ENCODE measurements around the gene IL31RA. TPM values are rescaled to one million over a fixed set of nuclear protein-coding genes. Genes with fewer than 3 reads are reported as not detected.

Gene IL31RA
- total RNA-seq, 4 donors from 2014 or later, result 0.07 TPM; not detected in 3

GRCh38 chr5:55913466-55914413 lies 62.6 kb downstream of the IL31RA start:
- H3K9me3 ChIP-seq, result no peaks in the 10 kb centered on the region
- intact Hi-C loops (cut with DNase I; ENCODE audit: low total_unique reads), result no loop called here
- H3K4me3 ChIP-seq, result no peak overlapping the region
- no peaks in the 10 kb centered on the region for H3K4me1 ChIP-seq
- H3K27me3 ChIP-seq, result no peaks in the 10 kb centered on the region
- no peak for DNase-seq
- TF ChIP-seq CTCF (IDR thresholded peaks at IDR 0.05), result no peak
- no peak for TF ChIP-seq POLR2A (IDR thresholded peaks at IDR 0.05)
- H3K27ac ChIP-seq, result no peak overlapping the region
- H3K36me3 ChIP-seq, result no peaks in the 10 kb centered on the region

- intact Hi-C loops (cut with DNase I; ENCODE audit: low total_unique reads), result no loop called here
- DNase-seq, result no peak
- H3K27ac ChIP-seq, result no peak overlapping the region
Measured at GRCh38 chr5:55914971-55915370, 63.8 kb downstream of the IL31RA start.

GRCh38 chr5:55915783-55916182 lies 64.6 kb downstream of the IL31RA start:
- intact Hi-C loops (cut with DNase I; ENCODE audit: low total_unique reads), result no loop called here
- Histone ChIP-seq H3K4me3 (no peak overlapping the region), H3K9me3 (no peaks in the 10 kb centered on the region), H3K4me1 (no peaks in the 10 kb centered on the region), H3K36me3 (no peaks in the 10 kb centered on the region), H3K27ac (no peak overlapping the region), H3K27me3 (no peaks in the 10 kb centered on the region)
- TF ChIP-seq POLR2A (IDR thresholded peaks at IDR 0.05) (no peak), CTCF (IDR thresholded peaks at IDR 0.05) (no peak)
- DNase-seq, result no peak

More at GRCh38 chr5:55914971-55915370, 63.8 kb downstream of the IL31RA start:
- Histone ChIP-seq H3K4me3 (no peak overlapping the region), H3K36me3 (no peaks in the 10 kb centered on the region), H3K4me1 (no peaks in the 10 kb centered on the region), H3K27me3 (no peaks in the 10 kb centered on the region), H3K9me3 (no peaks in the 10 kb centered on the region)
- TF ChIP-seq CTCF (IDR thresholded peaks at IDR 0.05), result no peak
- no peak for TF ChIP-seq POLR2A (IDR thresholded peaks at IDR 0.05)

GRCh38 chr5:55916986-55917385 lies 65.8 kb downstream of the IL31RA start:
- no peaks in the 10 kb centered on the region for H3K4me1 ChIP-seq
- H3K36me3 ChIP-seq, result no peaks in the 10 kb centered on the region
- TF ChIP-seq CTCF (IDR thresholded peaks at IDR 0.05), result no peak
- TF ChIP-seq POLR2A (IDR thresholded peaks at IDR 0.05), result no peak
- no peak for DNase-seq
- no peaks in the 10 kb centered on the region for H3K9me3 ChIP-seq
- H3K27me3 ChIP-seq, result no peaks in the 10 kb centered on the region
- H3K27ac ChIP-seq, result no peak overlapping the region
- H3K4me3 ChIP-seq, result no peak overlapping the region
- intact Hi-C loops (cut with DNase I; ENCODE audit: low total_unique reads), result no loop called here

GRCh38 chr5:55917402-55918086 lies 66.4 kb downstream of the IL31RA start:
- DNase-seq, result no peak
- intact Hi-C loops (cut with DNase I; ENCODE audit: low total_unique reads), result no loop called here
- H3K27ac ChIP-seq, result no peak overlapping the region
- no peaks in the 10 kb centered on the region for H3K27me3 ChIP-seq
- TF ChIP-seq CTCF (IDR thresholded peaks at IDR 0.05) (no peak), POLR2A (IDR thresholded peaks at IDR 0.05) (no peak)
- H3K4me1 ChIP-seq, result no peaks in the 10 kb centered on the region
- H3K36me3 ChIP-seq, result no peaks in the 10 kb centered on the region
- no peaks in the 10 kb centered on the region for H3K9me3 ChIP-seq
- no peak overlapping the region for H3K4me3 ChIP-seq

Data from uterus (tissue), 4 donors.